ENCODE measurements around the gene KCNIP1. TPM values are rescaled to one million over a fixed set of nuclear protein-coding genes. Genes with fewer than 3 reads are reported as not detected.

KCNIP1 gene
- total RNA-seq, 1 experiment from 2014 or later = not detected

DNA sequence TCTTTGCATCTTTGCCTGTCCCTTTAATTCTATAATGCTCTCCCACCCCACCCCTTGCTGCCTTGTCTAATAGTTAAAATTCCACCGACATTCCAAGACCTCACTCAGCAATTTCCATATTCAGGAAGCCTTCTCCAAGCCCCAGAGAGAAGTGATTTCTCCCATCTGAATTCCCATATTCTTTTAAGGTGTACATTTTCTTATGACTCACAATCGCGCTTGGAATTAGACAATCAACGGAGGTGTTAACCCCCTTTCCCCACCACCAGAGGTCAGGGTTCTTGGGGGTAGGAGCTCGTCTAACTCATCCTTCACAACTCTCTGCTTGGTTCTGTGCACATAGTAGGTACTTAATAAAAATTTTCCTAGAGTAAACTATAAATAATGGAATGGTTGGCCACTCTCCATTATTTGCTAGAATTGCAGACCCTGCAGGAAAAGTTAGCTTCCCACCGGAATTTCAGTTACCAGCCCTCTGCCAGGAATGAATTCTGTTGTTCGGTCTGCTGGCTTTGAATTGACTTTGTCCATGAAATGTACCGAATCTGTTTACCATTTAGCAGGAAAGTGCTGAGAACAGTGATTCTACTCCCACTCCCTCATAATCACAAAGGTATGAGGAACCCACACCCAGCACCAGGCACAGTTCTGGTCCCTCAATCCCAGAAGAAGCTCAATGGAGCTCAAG, 5.0 kb downstream of the KCNIP1 start:
- ChIA-PET POLR2A (no interaction called here), CTCF (no interaction called here)
- Histone ChIP-seq H3K27me3 (ENCODE audit: control insufficient read depth, insufficient read depth, low read length) (peaks cover 14% of the 10 kb centered on the region), H3K4me1 (ENCODE audit: control insufficient read depth, insufficient read depth, low read length) (no peaks in the 10 kb centered on the region), H3K36me3 (ENCODE audit: control insufficient read depth, insufficient read depth, low read length) (no peaks in the 10 kb centered on the region), H3K9me3 (ENCODE audit: control insufficient read depth, insufficient read depth, low read depth, low read length) (no peaks in the 10 kb centered on the region), H3K27ac (ENCODE audit: low read length) (no peak overlapping the region), H3K4me3 (ENCODE audit: low read depth in 2 of 2, low read length in 2 of 2) (no peak overlapping the region)
- BruUV-seq (replicated peaks) = no TSS peak
- ATAC-seq = no peak
- DNase-seq (ENCODE audit: low read depth, low spot score) = no peak
- in situ Hi-C loops (cut with HindIII; ENCODE audit: low pct_unique_long_range_greater_than_20kb, low sequenced_read_pairs) = no loop called here
- TF ChIP-seq TCF7L2 (IDR thresholded peaks at IDR 0.05; ENCODE audit: low read depth, low read length) (no peak), SIN3A (IDR thresholded peaks at IDR 0.05; ENCODE audit: borderline replicate concordance, insufficient read depth, low read depth, low read length) (no peak), POLR2AphosphoS5 (IDR thresholded peaks at IDR 0.05; ENCODE audit: low read depth, low read length) (no peak)
- TF ChIP-seq, protein P1, sequence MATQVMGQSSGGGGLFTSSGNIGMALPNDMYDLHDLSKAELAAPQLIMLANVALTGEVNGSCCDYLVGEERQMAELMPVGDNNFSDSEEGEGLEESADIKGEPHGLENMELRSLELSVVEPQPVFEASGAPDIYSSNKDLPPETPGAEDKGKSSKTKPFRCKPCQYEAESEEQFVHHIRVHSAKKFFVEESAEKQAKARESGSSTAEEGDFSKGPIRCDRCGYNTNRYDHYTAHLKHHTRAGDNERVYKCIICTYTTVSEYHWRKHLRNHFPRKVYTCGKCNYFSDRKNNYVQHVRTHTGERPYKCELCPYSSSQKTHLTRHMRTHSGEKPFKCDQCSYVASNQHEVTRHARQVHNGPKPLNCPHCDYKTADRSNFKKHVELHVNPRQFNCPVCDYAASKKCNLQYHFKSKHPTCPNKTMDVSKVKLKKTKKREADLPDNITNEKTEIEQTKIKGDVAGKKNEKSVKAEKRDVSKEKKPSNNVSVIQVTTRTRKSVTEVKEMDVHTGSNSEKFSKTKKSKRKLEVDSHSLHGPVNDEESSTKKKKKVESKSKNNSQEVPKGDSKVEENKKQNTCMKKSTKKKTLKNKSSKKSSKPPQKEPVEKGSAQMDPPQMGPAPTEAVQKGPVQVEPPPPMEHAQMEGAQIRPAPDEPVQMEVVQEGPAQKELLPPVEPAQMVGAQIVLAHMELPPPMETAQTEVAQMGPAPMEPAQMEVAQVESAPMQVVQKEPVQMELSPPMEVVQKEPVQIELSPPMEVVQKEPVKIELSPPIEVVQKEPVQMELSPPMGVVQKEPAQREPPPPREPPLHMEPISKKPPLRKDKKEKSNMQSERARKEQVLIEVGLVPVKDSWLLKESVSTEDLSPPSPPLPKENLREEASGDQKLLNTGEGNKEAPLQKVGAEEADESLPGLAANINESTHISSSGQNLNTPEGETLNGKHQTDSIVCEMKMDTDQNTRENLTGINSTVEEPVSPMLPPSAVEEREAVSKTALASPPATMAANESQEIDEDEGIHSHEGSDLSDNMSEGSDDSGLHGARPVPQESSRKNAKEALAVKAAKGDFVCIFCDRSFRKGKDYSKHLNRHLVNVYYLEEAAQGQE (IDR thresholded peaks at IDR 0.05; ENCODE audit: insufficient read depth in 1 of 2, low read depth in 2 of 2, low read length in 1 of 2) = no peak
- TF ChIP-seq, protein P2, sequence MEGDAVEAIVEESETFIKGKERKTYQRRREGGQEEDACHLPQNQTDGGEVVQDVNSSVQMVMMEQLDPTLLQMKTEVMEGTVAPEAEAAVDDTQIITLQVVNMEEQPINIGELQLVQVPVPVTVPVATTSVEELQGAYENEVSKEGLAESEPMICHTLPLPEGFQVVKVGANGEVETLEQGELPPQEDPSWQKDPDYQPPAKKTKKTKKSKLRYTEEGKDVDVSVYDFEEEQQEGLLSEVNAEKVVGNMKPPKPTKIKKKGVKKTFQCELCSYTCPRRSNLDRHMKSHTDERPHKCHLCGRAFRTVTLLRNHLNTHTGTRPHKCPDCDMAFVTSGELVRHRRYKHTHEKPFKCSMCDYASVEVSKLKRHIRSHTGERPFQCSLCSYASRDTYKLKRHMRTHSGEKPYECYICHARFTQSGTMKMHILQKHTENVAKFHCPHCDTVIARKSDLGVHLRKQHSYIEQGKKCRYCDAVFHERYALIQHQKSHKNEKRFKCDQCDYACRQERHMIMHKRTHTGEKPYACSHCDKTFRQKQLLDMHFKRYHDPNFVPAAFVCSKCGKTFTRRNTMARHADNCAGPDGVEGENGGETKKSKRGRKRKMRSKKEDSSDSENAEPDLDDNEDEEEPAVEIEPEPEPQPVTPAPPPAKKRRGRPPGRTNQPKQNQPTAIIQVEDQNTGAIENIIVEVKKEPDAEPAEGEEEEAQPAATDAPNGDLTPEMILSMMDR (IDR thresholded peaks at IDR 0.05) = no peak; the same call in 1 of the 2 replicates
- intact Hi-C loops (cut with micrococcal nuclease; ENCODE audit: unreplicated experiment) = no loop called here

DNA sequence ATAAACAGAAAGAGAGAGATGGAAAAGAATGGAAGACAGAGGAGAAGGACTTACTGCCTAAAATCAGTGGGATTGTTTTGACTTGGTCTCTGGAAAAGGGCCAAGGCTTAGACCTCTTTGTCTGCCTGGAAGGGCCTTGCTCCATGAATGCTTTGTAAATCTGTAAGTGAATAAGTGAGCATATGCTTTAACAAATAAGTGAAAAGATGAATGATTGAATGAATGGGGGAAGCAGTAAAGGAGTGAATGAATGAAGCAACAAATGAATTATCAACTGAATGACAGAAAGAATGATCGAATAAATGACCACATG, 5.5 kb downstream of the KCNIP1 start:
- no peak for ATAC-seq

DNA sequence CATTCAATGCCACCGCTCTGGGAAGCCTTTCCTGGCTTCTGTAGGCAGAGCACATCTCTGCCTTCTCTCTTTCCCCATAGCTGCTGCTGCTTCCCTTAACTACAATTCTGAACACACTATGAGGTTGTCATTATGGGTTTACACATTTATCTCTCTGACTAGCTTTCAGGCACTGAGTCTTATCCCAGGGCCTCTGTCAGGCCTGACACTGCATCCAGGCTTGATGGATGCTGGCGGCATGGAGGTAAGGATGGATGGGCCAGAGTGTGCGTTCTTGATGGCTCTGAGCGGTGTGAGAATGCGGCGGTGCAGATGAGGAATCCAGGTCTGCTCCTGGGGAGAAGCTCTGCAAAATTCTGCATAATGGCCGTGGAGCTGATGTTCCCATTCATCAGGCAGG, 6.3 kb downstream of the KCNIP1 start:
- Histone ChIP-seq H3K4me3 (ENCODE audit: low read depth in 2 of 2, low read length in 2 of 2) (no peak overlapping the region), H3K27me3 (ENCODE audit: control insufficient read depth, insufficient read depth, low read length) (peaks cover 12% of the 10 kb centered on the region), H3K36me3 (ENCODE audit: control insufficient read depth, insufficient read depth, low read length) (no peaks in the 10 kb centered on the region), H3K27ac (ENCODE audit: low read length) (no peak overlapping the region), H3K9me3 (ENCODE audit: control insufficient read depth, insufficient read depth, low read depth, low read length) (no peaks in the 10 kb centered on the region), H3K4me1 (ENCODE audit: control insufficient read depth, insufficient read depth, low read length) (no peaks in the 10 kb centered on the region)
- ChIA-PET CTCF (no interaction called here), POLR2A (no interaction called here)
- BruUV-seq (replicated peaks) = no TSS peak
- no peak for ATAC-seq
- intact Hi-C loops (cut with micrococcal nuclease; ENCODE audit: unreplicated experiment) (no loop called here), in situ Hi-C loops (cut with HindIII; ENCODE audit: low pct_unique_long_range_greater_than_20kb, low sequenced_read_pairs) (no loop called here)
- no peak for DNase-seq (ENCODE audit: low read depth, low spot score)
- TF ChIP-seq TCF7L2 (IDR thresholded peaks at IDR 0.05; ENCODE audit: low read depth, low read length) (no peak), POLR2AphosphoS5 (IDR thresholded peaks at IDR 0.05; ENCODE audit: low read depth, low read length) (no peak), SIN3A (IDR thresholded peaks at IDR 0.05; ENCODE audit: borderline replicate concordance, insufficient read depth, low read depth, low read length) (no peak)
- TF ChIP-seq, protein P1 (IDR thresholded peaks at IDR 0.05; ENCODE audit: insufficient read depth in 1 of 2, low read depth in 2 of 2, low read length in 1 of 2) = no peak
- TF ChIP-seq, protein P2 (IDR thresholded peaks at IDR 0.05) = no peak

More for the DNA sequence above, 5.5 kb downstream of the KCNIP1 start:
- ChIA-PET CTCF (no interaction called here), POLR2A (no interaction called here)
- TF ChIP-seq SIN3A (IDR thresholded peaks at IDR 0.05; ENCODE audit: borderline replicate concordance, insufficient read depth, low read depth, low read length) = no peak
- no peak overlapping the region for H3K27ac ChIP-seq (ENCODE audit: low read length)
- no peaks in the 10 kb centered on the region for H3K9me3 ChIP-seq (ENCODE audit: control insufficient read depth, insufficient read depth, low read depth, low read length)
- no peak for DNase-seq (ENCODE audit: low read depth, low spot score)
- in situ Hi-C loops (cut with HindIII; ENCODE audit: low pct_unique_long_range_greater_than_20kb, low sequenced_read_pairs) (no loop called here), intact Hi-C loops (cut with micrococcal nuclease; ENCODE audit: unreplicated experiment) (no loop called here)
- no TSS peak for BruUV-seq (replicated peaks)
- H3K4me1 ChIP-seq (ENCODE audit: control insufficient read depth, insufficient read depth, low read length) = no peaks in the 10 kb centered on the region
- H3K4me3 ChIP-seq (ENCODE audit: low read depth in 2 of 2, low read length in 2 of 2) = no peak overlapping the region
- no peaks in the 10 kb centered on the region for H3K36me3 ChIP-seq (ENCODE audit: control insufficient read depth, insufficient read depth, low read length)
- H3K27me3 ChIP-seq (ENCODE audit: control insufficient read depth, insufficient read depth, low read length) = peaks cover 14% of the 10 kb centered on the region

Data from Panc1 (cell line).